Stimulated activated CD4-positive, alpha-beta T cell treated with anti-CD3 and anti-CD28 coated beads, Interleukin-2, amount 100 ng/mL, for 4 hours (primary cell): Measurements from ENCODE around the gene PCIF1.

Experiments used
- DNase-seq: peaks from one replicate; pipeline ENCODE4 v3.0.0-alpha.2; 2020; ENCODE audit warnings: low read depth

Gene PCIF1

GRCh38 chr20:45904583-45905504, 29.6 kb upstream of the PCIF1 start:
- no peak for DNase-seq

- DNase-seq, result no peak
Measured at GRCh38 chr20:45905505-45906079, 28.9 kb upstream of the PCIF1 start.

GRCh38 chr20:45907219-45907948, 27.1 kb upstream of the PCIF1 start:
- no peak for DNase-seq

GRCh38 chr20:45908084-45908483, 26.4 kb upstream of the PCIF1 start:
- DNase-seq, result no peak

- no peak for DNase-seq
Measured at GRCh38 chr20:45909336-45909808, 25.1 kb upstream of the PCIF1 start.

GRCh38 chr20:45909817-45910669, 24.4 kb upstream of the PCIF1 start:
- DNase-seq, result no peak

GRCh38 chr20:45910670-45911485, 23.6 kb upstream of the PCIF1 start:
- peak; percentile 79 for DNase-seq

- no peak for DNase-seq
Measured at GRCh38 chr20:45911486-45912343, 22.8 kb upstream of the PCIF1 start, which contains the start of gene PLTP. TSS of gene PLTP (minus strand) at chr20:45912155. CDS start at chr20:45911452, 703 bp downstream.

- DNase-seq, result no peak
Measured at GRCh38 chr20:45912344-45912682, 22.2 kb upstream of the PCIF1 start.

- DNase-seq, result no peak
Measured at GRCh38 chr20:45913116-45913515, 21.4 kb upstream of the PCIF1 start.

GRCh38 chr20:45917790-45918141, 16.7 kb upstream of the PCIF1 start:
- DNase-seq, result no peak

GRCh38 chr20:45918182-45918737, 16.2 kb upstream of the PCIF1 start:
- DNase-seq, result no peak

- no peak for DNase-seq
Measured at GRCh38 chr20:45918779-45919537, 15.5 kb upstream of the PCIF1 start.

GRCh38 chr20:45919542-45920399, 14.7 kb upstream of the PCIF1 start:
- DNase-seq, result no peak

- DNase-seq, result no peak
Measured at GRCh38 chr20:45920462-45921336, 13.8 kb upstream of the PCIF1 start.

GRCh38 chr20:45921337-45922189, 12.9 kb upstream of the PCIF1 start:
- no peak for DNase-seq
